Omental fat pad (tissue), 4 donors: Measurements from ENCODE around the gene MKX. TPM values are rescaled to one million over a fixed set of nuclear protein-coding genes. Genes with fewer than 3 reads are reported as not detected.
A peak's percentile ranks its signal among the peaks of the same experiment; 100 is the strongest.
"Not testable (repeated sequence)": the region's sequence is repeated elsewhere in the genome, so short reads cannot be mapped to it uniquely, and the experiment has no call there.

Experiments
- ATAC-seq: fragments of 150-250 bp; one replicate; pipeline ENCODE4 v1.9.1; 2016; ENCODE audit warnings: mild to moderate bottlenecking, moderate library complexity; ENCODE audit not compliant: low FRiP score
- DNase-seq: peaks from one replicate; pipeline ENCODE4 v3.0.0-alpha.2; 2019; ENCODE audit warnings: low spot score
- CTCF ChIP-seq, 3 donors: fragments of 450-650 bp; IDR thresholded peaks; one replicate each; pipeline ENCODE4 v1.5.1; 2016 to 2017; ENCODE audit warnings: antibody characterized with exemption in 3 of 3, mild to moderate bottlenecking in 3 of 3, moderate library complexity in 2 of 3
- total RNA-seq, 4 donors: library from RNA; depleted of rRNA; stranded (reverse); fragments of >200 nt; gene quantifications; one replicate each; pipeline ENCODE4 v1.1.0, GENCODE V29; 2016

Gene MKX
- total RNA-seq, 4 donors from 2014 or later: 1.1 to 5.6 (median 3.1) TPM

GRCh38 chr10:27683226-27683625, 62.4 kb downstream of the MKX start:
- DNase-seq: no peak
- no peak for TF ChIP-seq CTCF (IDR thresholded peaks at IDR 0.05)
- ATAC-seq: no peak

- not testable (repeated sequence) for ATAC-seq, DNase-seq
Measured at GRCh38 chr10:27681795-27682194, 63.8 kb downstream of the MKX start.

GRCh38 chr10:27680691-27681605, 64.7 kb downstream of the MKX start:
- no peak for ATAC-seq

GRCh38 chr10:27680006-27680557, 65.5 kb downstream of the MKX start:
- ATAC-seq (peak; percentile 80), DNase-seq (no peak)
- TF ChIP-seq CTCF (IDR thresholded peaks at IDR 0.05): no peak

More at GRCh38 chr10:27680691-27681605, 64.7 kb downstream of the MKX start:
- no peak for DNase-seq
- TF ChIP-seq CTCF (IDR thresholded peaks at IDR 0.05): no peak

- no peak for DNase-seq
- TF ChIP-seq CTCF (IDR thresholded peaks at IDR 0.05): no peak
- peak; percentile 13 for ATAC-seq
Measured at GRCh38 chr10:27679369-27679912, 66.2 kb downstream of the MKX start.

GRCh38 chr10:27678166-27678565, 67.5 kb downstream of the MKX start:
- no peak for TF ChIP-seq CTCF (IDR thresholded peaks at IDR 0.05)
- ATAC-seq: no peak

DNA sequence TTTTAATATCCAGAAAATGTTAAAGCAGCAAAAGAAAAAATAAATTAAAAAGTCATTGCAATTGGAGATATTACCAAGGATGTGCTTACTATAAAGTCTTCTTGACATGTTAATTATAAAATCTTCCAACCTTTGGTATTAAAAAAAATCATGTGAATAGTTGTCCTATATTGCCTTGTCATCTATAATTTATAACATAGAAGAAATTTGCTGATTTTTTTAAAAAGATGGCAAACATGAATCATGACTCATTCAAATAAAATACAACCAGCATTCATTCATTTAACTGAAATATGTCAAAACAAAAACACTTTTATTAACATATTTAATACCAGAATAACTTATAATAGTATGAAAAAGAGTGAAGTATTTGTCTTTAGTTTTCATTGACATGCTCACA, 72.6 kb downstream of the MKX start:
- ATAC-seq: no peak
- TF ChIP-seq CTCF (IDR thresholded peaks at IDR 0.05): no peak
- DNase-seq: no peak

More at GRCh38 chr10:27678166-27678565, 67.5 kb downstream of the MKX start:
- no peak for DNase-seq
